ENCODE measurements around the gene CELF2. TPM values are rescaled to one million over a fixed set of nuclear protein-coding genes. Genes with fewer than 3 reads are reported as not detected.

CELF2 gene
- total RNA-seq, 4 donors from 2014 or later = 106 to 127 (median 120) TPM

GRCh38 chr10:11176746-11177145 lies 159.1 kb downstream of the CELF2 start:
- Histone ChIP-seq H3K9me3 (no peaks in the 10 kb centered on the region), H3K27me3 (no peaks in the 10 kb centered on the region), H3K4me3 (peak overlapping the region in 1 of 4 donors; percentile 19), H3K36me3 (peaks cover 0 to 73% (median 0%) of the 10 kb centered on the region in 3 donors), H3K27ac (peak overlapping the region in 3 of 4 donors; percentile 26 to 95 (median 58)), H3K4me1 (peaks cover 0 to 88% (median 29%) of the 10 kb centered on the region in 4 donors)
- DNase-seq (ENCODE audit: low spot score in 2 of 2) = no peak
- 76 to 77% methylated on average over 7 of the region's 7 CpGs for WGBS, 2 donors
- TF ChIP-seq CTCF (IDR thresholded peaks at IDR 0.05) (no peak), POLR2A (IDR thresholded peaks at IDR 0.05) (no peak), EP300 (IDR thresholded peaks at IDR 0.05) (no peak)

GRCh38 chr10:11177381-11177780 lies 159.7 kb downstream of the CELF2 start:
- 33 to 41% methylated on average over 1 of the region's 1 CpG for WGBS, 2 donors
- Histone ChIP-seq H3K4me3 (no peak overlapping the region), H3K27me3 (no peaks in the 10 kb centered on the region), H3K4me1 (peaks cover 0 to 88% (median 30%) of the 10 kb centered on the region in 4 donors), H3K9me3 (no peaks in the 10 kb centered on the region), H3K27ac (peak overlapping the region in 3 of 4 donors; percentile 18 to 31 (median 26)), H3K36me3 (peaks cover 0 to 73% (median 0%) of the 10 kb centered on the region in 3 donors)
- TF ChIP-seq CTCF (IDR thresholded peaks at IDR 0.05) (no peak), EP300 (IDR thresholded peaks at IDR 0.05) (peak in 1 of 2 donors; percentile 22)
- no peak for DNase-seq (ENCODE audit: low spot score in 2 of 2)

GRCh38 chr10:11177926-11178471 lies 160.3 kb downstream of the CELF2 start:
- H3K9me3 ChIP-seq = no peaks in the 10 kb centered on the region
- H3K27ac ChIP-seq = peak overlapping the region; percentile 16 to 31 (median 22)
- 82 to 88% methylated on average over 18 of the region's 18 CpGs for WGBS, 2 donors
- H3K4me3 ChIP-seq = no peak overlapping the region
- no peaks in the 10 kb centered on the region for H3K27me3 ChIP-seq
- peaks cover 0 to 83% (median 31%) of the 10 kb centered on the region in 4 donors for H3K4me1 ChIP-seq
- peaks cover 0 to 74% (median 0%) of the 10 kb centered on the region in 3 donors for H3K36me3 ChIP-seq
- TF ChIP-seq CTCF (IDR thresholded peaks at IDR 0.05) (no peak), EP300 (IDR thresholded peaks at IDR 0.05) (no peak), POLR2A (IDR thresholded peaks at IDR 0.05) (no peak)
- DNase-seq (ENCODE audit: low spot score in 2 of 2) = no peak

- Histone ChIP-seq H3K27me3 (no peaks in the 10 kb centered on the region), H3K9me3 (no peaks in the 10 kb centered on the region), H3K36me3 (peaks cover 0 to 79% (median 0%) of the 10 kb centered on the region in 3 donors), H3K27ac (peak overlapping the region in 3 of 4 donors; percentile 26 to 32 (median 31)), H3K4me3 (no peak overlapping the region), H3K4me1 (peaks cover 0 to 74% (median 31%) of the 10 kb centered on the region in 4 donors)
- 71 to 76% methylated on average over 17 of the region's 17 CpGs for WGBS, 2 donors
- DNase-seq (ENCODE audit: low spot score in 2 of 2) = no peak
- TF ChIP-seq POLR2A (IDR thresholded peaks at IDR 0.05) = no peak
- no peak for TF ChIP-seq CTCF (IDR thresholded peaks at IDR 0.05)
- TF ChIP-seq EP300 (IDR thresholded peaks at IDR 0.05) = peak in 1 of 2 donors; percentile 46
Observed at GRCh38 chr10:11178606-11179515, 161.2 kb downstream of the CELF2 start.
